Stimulated activated naive CD4-positive, alpha-beta T cell treated with Interleukin-2 at 50 U/mL for 16 hours (primary cell): ENCODE data around the gene SMAD4.

Experiments used
- DNase-seq: peaks from one replicate; lab custom pipeline; 2025; lab: John Stamatoyannopoulos, UW

SMAD4 gene

DNA sequence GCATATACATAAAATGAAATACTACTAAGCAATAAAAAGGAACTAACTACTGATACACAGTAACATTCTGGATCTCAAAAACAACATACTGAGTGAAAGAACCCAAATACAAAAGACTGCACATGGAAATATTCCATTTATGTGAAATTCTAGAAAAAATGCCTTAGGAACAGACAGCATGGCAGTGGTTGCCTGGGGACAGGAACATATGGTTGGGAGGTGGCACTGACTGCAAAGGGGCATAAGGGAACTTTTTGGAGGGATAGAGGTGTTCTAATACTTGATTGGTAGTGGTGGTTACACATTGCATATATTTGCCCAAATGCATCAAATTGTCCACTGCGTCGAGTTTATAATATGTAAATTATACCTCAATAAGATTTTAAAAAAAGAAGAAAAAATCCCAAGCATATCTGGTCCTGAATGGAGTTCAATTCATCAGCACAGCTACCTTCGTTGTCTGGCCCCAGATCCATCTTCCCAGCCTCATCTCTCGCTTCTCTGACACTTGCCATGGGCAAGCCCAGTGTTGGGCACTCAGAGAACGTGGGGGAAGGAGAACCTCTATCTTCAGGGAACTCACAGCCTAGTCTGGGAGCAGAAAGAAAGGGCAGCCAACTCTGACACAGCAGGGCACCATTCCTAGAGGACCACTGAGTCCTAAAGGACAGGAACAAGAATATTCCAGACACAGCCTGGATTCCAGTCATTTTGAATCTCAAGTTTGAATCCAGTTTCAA, 8.6 kb upstream of the SMAD4 start:
- no peak for DNase-seq

DNA sequence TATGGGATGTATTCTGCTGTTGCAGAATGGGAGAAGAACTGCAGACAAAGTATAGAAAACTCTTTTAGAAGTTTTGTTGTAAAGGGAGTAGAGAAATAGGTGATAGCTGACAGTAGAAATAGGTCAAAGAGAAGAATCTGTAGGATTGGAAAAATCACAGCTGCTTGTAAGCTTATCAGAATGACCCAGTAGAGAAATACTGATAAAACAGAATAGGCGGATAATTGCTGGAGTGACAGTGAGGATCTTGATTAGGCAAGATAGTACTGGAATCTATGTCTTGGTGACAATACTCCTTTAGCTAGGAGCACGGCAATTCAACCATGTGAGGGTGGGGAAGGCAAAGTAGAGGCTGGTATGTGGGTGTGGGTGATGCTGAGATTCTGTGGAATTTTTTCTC, 4.5 kb upstream of the SMAD4 start:
- DNase-seq, result no peak

DNA sequence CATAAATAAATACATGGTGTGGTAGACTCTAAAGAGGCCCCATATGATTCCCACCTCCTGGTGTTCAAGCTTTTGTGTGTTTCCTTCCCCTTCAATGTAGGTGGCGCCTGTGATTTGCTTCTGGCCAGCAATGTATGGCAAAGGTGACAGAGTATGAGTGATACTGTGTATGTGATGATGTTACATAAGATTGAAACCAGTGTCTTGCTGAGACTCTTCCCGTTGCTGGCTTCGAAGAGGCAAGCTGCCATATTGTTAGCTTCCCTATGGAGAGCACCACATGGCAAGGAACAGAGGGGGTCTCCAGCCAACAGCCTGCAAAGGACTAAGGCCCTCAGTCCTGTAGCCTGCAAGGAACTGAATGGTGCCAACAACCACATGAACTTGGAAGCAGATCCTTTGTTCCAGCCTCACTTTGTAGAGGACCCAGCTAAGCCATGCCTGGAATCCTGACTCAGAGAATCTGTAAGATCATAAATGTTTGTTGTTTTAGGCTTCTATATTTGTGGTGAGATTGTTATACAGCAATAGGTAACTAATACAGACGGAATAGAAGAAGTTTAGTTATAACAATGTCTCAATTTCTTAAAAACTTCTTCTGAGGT, 1.7 kb upstream of the SMAD4 start:
- no peak for DNase-seq

DNA sequence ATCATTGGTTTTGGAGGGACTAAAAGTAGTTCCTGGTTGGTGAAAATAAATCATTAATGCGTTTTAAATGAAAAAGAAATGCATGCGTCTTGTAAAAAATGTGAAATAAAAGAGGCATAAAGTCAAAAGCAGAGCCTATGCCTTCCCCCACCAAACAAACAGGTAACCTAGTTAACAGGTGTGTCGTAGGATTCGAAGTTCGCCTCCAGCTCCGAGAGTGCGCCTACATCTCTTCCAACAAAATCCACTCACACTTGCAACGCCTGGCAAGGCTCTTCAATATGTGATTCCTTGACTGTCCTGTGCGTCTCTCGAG, 677 bp upstream of the SMAD4 start:
- no peak for DNase-seq

DNA sequence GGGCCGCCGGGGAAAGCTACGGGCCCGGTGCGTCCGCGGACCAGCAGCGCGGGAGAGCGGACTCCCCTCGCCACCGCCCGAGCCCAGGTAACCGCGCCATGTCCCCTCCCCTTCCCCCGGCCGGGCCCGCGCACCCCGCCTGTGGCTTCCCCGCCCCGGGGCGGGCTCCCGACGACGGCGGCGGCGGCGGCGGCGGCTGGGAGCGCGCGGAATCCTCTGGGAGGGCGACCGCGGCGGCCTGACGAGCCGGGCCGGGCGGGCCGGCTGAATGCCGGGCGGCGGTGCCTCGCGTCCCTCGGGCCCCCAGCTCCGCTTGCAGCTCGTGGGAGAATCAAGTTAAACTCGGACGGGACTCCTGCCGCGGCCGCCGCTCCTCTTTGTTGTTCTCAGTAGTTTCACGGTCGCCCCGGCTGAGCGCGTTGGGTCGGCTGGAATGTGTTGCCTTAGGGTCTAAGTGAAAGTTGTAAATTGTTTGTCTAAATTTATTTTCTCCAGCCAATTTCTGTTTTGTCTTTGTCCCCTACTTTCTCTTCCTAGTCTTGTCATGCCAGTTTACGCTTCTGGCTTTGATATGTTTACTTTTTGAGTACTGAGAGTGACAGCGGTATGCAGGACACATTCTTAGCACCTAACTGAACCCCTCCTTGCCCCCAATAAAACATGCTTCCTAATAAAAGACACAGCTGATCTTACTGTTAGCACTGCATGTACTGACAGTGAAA, 685 bp downstream of the SMAD4 start:
- DNase-seq, result peak; percentile 60

DNA sequence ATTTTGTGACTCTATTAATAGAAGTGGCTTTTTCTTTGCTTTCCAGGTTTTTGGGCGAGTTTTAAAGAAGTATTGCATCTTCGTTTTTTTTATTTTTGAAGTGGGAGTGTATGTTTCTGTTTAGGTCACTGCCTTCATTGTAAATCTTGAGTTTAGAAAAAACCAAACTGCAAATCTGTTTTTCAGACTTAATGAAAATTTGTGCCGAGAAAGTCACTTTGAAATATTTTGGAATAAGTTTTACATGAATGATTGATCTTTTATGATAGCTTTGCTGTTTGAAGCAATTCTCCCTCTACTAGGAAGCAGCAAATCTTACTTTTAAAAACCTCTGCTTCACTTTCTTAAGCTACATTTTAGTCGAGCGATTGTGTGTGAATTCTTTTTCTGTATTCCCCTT, 2.2 kb downstream of the SMAD4 start:
- DNase-seq, result no peak

DNA sequence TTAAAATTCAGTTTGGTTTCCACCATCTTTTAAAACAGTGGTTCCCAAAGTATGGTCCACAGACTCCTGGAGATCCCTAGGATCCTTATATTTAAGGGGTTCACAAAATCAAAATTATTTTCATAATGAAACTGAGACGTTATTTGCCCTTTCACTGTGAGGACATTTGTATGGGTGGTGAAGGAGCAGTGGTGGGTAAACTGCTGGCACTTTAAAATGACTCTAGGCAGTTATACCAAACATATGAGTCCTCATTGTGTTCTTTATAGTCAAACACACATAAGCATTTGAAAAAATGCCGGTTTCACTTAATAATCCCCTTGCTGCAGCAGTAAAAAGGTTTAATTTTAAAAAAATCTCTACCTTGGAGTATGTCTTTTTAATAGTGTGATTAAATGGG, 7.2 kb downstream of the SMAD4 start:
- DNase-seq, result no peak

DNA sequence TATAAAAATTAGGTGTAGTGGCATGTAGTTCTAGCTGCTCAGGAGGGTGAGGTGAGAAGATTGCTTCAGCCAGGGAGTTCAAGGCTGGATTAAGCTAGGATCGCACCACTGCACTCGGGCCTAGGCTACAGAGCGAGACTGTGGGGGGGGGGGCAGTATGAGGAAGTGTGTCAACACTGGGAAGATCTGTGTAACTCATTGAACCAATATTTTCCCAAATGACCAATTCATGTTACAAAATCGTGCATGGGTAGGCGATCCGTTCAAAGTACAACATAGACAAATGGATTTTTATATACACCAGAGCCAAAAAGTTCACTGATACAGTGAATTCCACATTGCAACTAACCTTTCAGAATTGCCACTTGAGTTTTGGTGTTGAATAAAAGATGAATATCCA, 8.1 kb downstream of the SMAD4 start:
- no peak for DNase-seq

DNA sequence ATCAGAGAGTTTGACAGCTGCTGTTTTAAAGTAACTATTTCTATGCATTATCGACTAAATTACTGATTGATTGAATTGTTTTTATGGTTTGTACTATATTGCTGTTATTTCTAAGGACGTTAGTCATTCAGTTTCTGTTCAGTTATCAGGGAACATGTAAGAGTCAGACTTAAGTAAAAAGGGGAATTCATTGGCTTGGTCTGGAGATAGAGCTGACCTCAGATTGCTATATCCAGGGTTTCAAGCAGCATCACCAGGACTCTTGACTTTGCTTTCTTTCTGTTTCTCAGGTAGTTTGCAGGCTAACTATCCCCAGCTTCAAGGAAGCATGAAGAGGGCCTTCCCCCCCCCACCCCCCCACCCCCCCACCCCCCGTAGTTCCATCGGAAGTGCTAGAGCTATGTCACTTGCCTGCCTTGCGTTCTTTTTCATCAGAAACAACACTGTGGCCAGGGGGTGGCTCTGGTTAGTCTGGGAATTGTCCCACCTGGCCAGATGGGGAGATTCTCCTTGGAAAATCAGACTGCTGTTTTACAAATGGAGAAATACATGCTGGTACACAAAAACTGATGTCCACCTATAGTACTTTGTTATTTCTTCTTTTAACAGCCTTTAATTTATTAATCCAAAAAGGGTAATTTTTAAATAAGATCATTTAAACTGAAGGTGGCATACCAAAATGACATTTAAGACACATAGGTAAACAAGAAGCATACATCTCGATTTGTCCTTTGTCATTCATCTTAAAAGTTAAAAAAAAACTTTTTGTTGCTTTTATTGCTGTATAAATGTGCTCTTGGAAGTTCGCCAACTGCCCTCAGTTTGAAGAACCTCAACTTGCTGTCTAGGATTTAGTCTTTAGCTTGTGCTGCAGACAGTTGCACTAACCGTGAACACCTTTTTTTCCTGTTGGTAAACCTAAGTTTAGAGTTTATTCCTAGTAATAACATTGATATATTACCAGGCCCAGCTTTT, 9.4 kb downstream of the SMAD4 start:
- peak; percentile 6 for DNase-seq

DNA sequence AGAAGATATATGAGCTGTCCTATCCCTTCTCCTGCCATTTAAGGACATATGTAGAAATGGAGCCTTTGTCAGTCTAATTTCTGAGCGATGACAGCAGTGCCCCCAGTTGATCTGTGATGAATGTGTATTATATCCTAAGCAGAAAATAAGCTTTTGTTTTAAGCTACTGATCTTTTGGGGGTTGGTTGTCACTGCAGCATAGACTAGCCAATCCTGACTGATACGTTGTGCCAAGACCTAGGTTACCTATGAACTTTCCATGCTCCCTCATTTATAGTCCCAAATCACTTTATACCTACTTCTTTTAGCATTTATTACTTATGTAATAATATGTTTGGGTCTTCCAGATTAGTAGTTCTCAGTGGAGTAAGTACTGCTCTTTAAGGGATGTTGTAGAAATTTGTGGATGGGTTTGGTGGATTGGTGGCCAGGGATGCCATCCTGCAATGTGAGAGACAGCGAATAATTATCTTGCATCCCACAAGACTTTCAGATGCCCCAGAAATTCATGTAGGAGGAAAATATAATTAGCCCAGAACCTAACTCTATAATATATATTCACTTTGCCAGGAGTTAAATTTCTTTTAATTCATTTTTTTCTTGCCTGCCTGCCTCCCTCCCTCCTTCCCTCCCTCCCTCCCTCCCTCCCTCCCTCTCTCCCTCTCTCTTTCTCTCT, 11.8 kb downstream of the SMAD4 start:
- DNase-seq, result no peak

DNA sequence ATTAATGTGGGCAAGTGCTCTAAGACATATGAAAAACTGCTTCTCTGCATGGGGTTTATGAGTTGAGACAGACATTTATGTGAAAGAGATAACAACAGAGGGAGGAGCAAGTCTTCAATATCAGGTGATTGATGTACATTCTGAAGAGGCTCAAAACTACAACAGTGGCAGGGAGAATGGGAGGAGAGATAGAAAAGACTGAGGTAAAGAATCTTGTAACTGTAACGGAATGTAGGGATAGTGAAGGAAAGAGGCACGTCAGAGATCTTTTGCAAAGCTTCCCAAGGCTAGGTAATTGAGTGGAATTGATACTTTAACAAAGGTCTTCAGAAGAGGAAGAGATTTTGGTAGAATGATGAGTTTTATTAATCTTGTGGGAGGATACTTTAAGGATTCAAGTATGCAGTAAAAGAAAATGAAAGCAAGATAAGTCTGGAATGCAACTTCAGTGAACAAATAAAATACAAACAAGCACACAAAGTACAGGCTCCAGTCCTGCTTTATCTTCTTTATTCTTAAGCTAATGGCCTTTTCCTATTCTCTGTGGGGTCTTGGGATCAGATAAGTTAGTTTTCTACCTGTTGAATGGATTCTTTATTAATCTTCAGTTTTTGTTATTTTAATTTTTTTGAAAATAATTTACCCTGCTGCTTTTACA, 15.0 kb downstream of the SMAD4 start:
- no peak for DNase-seq

DNA sequence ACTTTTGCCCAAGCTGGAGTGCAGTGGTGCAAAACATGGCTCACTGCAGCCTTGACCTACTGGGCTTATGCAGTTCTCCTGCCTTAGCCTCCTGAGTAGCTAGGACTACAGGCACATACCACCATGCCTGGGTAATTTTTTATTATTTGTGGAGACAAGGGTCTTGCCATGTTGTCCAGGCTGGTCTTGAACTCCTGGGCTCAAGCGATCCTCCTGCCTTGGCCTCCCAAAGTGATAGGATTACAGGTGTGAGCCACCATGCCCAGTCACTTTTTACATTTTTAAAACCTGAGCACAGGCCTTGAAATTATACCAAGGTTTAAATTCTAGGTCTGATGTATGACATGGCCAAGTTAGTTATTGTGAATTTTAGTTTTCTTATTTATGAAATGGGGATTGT, 18.2 kb downstream of the SMAD4 start:
- DNase-seq, result no peak

DNA sequence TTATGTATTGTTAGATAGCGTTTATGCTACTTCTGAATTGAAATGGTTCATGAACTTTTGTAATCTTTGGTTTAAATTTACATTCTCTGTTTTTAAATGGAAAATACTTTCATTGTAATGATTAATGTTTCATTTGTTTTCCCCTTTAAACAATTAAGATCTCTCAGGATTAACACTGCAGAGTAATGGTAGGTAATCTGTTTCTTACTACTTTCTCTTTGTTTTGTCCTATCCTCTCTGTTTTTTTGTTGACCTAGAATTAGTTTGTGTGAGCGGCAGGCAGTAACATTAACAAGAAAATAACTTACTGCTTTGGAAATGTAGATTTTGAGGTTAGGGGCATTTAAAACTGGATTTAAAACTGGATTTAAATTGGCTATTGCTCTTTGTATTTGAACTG, 19.1 kb downstream of the SMAD4 start:
- DNase-seq, result no peak

DNA sequence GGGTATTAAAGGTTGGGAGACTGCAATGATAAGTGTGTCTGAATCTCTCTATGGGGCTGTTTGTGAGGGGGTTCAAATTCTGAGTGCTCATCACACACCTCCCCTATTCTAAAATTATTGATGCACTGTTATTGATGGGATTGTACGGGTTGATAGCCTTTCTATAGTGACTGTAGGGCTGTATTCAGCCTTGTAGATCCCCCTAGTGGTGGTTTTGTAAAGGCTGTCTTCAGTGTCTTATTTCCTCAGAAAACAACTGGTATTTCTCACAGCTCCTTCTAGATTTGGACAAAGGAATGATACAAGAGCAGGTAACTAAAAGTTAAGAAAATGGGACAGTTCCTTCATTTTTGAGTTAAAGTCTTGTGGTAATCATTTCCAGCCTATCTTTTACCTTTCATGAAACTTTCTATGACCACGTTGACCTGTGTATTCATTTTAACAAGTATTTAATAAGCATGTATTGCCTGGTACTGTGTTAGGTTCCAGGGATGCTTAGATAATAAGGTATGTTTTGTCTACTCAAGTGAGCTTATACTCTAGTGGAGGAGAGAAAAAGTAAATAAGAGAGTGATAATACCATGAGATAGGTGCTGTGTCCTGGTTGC, 21.2 kb downstream of the SMAD4 start:
- DNase-seq, result no peak

DNA sequence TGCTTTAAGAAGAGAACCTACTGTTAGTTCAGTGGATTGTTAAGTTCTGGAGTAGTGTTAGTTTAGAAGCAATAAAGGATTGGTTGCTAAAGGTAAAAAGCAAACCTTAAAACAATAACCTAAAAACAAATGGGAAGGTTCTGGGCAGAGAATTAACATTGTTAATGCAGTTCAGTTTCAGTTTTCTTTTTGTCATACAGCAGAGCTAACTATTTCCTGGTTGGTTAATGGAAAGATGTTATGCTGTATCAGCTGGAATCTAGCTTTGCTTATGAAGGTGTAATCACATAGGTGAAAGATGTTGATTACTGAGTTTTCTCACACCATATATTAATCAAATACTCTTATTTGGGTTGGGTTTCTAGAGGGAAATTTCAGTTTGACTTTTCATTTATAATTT, 23.8 kb downstream of the SMAD4 start:
- DNase-seq, result no peak

DNA sequence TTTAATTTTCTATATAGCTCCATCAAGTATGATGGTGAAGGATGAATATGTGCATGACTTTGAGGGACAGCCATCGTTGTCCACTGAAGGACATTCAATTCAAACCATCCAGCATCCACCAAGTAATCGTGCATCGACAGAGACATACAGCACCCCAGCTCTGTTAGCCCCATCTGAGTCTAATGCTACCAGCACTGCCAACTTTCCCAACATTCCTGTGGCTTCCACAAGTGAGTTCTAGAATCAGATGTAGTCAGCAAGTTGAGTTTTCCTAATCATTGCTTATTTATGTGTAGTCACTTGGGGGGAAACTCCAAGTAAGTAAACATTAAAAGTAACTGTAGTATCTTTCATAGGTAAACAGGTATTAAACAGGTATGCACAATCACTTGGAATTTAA, 24.8 kb downstream of the SMAD4 start:
- DNase-seq, result no peak

DNA sequence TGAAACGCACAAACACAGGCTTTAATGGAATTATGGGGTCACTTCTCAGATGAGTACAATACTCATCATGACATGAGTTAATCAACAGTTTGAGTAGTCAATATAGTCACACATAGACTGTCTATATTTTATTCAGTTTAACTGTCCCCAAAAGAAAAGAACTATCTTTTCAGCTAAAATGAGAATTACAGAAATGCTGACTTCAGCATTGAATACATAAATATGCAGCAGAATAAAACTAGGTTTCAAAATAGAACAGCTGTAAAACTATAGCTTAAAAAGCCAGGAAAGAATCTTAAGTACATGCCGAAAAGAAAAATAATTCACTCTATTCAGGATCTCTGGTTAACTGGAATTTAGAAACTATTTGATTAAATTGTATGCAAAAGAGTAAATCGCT, 30.0 kb downstream of the SMAD4 start:
- DNase-seq, result no peak

DNA sequence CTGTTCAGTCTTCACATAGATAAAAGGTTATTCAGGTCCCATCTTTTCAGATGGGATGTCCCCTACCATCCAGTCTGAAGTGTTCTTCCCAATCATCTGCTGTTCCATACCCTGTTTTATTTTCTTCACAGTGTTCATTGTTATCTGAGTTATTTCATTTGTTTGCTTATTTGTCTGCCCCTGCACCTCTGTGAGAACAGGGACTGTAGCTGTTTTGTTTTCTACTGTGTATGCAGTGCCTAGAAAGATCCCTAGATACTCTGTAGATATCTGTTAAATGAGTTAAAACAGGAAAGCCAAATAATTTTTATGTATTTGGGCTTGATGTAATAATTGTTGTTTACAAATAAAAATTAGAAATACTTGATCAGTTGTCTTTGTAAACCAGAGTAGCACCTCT, 34.2 kb downstream of the SMAD4 start:
- no peak for DNase-seq

DNA sequence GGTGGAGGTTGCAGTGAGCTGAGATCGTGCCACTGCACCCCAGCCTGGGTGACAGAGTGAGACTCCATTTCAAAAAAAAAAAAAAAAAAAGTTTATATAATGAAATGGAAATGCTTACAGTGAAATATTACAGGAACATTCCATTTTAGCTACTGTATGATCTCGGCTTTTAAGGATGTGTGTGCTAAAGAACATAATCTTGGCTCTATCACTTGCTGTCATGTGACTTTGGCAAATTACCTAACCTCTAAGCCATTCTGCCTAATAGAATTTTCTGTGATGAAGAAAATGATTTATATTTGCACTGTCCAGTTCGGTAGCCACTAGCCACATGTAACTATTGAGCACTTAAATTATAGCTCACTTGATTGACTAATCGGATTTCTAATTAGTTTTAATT, 36.3 kb downstream of the SMAD4 start:
- no peak for DNase-seq

DNA sequence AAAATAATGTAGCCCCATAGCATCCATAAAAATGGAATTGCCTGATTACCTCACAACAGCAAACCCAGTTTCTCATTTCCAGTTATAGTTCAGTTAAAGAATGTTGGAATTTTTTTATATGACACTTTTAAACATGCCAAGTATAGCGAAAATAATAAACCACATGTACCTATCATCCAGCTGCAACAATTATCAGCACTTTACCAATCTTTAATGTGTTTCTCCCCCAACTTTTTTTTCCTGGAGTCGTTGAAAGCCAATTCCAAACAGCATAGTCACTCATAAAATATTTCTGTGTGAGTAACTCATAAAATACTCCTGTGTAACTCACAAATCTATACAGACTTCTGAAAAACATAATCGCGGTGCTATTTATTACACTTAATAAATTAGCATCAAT, 38.1 kb downstream of the SMAD4 start:
- DNase-seq, result no peak

DNA sequence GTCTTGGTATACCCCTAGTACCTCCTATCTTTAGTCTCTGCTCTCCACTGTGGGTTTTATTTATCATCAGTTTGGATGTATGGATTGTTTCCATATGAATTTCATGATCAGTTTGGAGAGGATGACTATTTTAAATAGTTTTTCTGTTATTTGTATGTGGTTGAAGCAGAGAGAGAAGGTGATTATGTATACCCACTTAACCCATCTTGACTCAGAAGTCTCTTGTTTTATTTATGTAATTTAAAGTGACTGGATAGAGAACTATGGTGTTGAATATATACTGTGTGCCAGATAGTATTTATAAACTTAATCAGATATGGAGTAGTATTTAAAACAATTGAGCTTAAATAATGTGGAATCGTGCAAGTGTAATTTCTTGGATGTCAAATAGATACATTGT, 39.9 kb downstream of the SMAD4 start:
- no peak for DNase-seq
